ENCODE results near the gene RINT1.

DNA sequence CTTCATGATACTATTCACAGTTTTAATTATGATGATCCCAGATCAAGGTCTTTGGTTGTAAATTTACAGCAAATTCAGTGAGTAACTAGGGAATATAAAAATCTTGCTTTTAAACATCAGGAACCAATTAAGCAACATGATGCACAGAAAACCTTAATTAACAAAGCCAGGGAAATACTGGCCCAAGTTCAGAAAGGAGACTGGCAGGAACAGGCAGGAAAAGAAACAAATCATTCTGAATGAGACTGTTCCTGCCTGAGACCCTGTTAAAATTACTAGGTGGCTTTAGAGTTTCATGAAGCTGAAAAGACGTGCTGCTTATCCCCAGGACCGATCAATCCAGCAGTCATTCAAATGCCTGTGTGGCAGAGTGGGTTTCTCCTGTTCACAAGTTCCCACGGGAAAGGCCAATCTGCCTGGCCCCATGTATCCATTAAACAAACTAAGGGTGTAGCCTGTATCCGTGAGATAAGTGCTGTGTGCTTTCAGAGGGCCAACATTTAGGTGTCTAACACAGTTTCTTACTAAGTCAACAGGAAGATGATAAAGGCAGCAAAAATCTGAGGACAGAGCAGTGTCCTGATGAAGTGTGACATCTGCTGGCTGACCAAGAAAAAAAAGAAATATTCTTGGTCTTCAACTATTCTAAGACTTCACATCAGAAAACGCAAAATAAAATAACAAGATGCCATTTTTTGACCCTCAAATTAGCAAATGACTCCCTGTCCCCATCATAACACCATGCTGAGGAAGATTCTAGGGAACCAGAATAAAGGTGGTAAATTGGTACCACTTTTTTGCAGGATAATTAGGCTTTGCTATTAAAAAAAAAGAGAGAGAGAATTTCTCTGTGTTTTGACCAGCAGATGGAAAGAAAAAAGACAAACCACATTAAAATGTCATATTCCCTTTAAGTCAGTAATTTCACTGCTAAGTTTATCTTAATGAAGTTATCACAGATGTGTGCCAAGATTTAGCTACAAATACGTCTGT lies 44.1 kb upstream of the RINT1 start:
- TF ChIP-seq BHLHE40 (IDR thresholded peaks at IDR 0.05; ENCODE audit: borderline replicate concordance) (no peak), LEF1 (IDR thresholded peaks at IDR 0.05; ENCODE audit: borderline replicate concordance) (no peak), HDGF (IDR thresholded peaks at IDR 0.05; ENCODE audit: borderline replicate concordance) (no peak), FOXM1 (IDR thresholded peaks at IDR 0.05; ENCODE audit: borderline replicate concordance) (no peak), FOXA1 (IDR thresholded peaks at IDR 0.05) (no peak), TARDBP (IDR thresholded peaks at IDR 0.05) (no peak), SP1 (IDR thresholded peaks at IDR 0.05) (no peak), FOXK2 (IDR thresholded peaks at IDR 0.05) (no peak)

All from HEK293T (cell line).